Activated CD4-positive, alpha-beta T cell treated with anti-CD3 and anti-CD28 coated beads for 1 hour (primary cell): ENCODE measurements around the gene SNTG2.

Experiments used
- DNase-seq: peaks from one replicate; pipeline ENCODE4 v3.0.0-alpha.2; 2020

Gene SNTG2

GRCh38 chr2:1249897-1250687, 299.4 kb downstream of the SNTG2 start:
- DNase-seq = no peak

GRCh38 chr2:1251520-1251919, 300.9 kb downstream of the SNTG2 start:
- no peak for DNase-seq

GRCh38 chr2:1253629-1254028, 303.0 kb downstream of the SNTG2 start:
- no peak for DNase-seq

GRCh38 chr2:1254662-1255343, 304.2 kb downstream of the SNTG2 start:
- DNase-seq = no peak

DNA sequence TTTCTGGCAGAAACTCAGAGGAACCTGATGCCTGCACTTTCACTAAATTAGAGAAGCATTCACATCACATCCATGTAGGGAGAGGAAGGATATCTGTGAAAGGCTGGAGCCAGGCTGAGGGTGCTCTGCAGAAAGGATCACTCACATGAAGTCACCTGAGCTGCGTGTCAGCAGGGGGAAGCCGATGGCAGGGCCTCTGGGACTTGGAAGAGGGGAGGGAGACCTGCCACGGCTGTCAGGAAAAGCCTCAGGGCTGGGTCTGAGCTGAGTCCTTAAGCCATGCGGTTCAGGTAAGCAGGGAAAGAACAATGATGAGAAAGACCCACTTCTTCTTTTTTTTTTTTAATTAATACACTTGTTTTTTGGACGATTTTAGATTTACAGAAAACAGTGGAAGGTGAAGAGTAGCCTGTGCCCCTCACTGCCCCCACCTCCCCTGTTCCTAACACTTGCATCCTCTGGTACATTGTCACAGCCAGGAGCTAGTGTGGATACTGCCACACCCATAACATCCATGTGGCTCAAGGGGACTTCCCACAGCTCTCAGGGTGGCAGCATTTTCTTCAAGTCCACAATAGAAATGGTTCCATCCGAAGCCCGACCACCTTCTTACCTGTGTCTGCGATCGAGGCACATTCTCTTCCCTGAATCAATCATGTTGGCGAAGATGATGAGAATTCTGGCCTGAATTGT, 306.1 kb downstream of the SNTG2 start:
- DNase-seq = no peak

DNA sequence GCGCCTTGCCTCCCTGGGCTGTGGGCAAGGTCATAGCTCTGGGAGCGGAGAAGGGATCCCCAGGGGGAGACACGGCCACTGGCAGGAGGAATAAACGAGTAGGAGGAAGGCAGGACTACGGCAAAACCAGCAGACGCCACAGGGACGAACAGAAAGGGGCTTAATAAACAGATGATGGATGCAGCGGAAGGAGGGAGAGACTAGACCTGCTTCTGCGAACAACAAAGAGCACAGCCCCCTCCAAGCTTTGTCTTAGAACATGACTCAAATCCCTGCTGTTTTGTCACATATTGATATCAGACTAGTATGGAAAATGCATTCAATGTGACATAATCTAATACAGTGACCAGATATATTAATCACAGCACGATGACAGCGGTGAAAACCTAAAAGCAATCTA, 306.7 kb downstream of the SNTG2 start:
- DNase-seq = no peak

DNA sequence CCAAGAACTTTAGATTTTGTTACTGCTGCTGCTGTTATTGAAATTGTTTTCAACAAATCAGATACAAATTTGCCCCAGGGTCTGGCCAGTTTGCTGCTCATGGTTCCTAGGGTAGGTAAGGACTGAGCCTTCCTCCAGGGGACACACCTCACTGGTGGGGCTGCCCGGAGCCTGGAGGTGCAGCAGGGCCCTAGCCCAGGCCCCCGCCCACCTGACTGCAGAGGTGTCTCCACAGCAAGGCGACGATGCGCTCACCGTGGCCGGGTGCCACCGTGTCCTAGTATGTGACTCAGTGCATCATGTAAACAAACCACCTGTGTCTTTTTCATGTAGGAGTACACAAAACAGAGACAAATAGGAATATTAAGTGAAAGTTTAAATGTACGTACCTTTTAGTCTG, 309.1 kb downstream of the SNTG2 start:
- DNase-seq = no peak

DNA sequence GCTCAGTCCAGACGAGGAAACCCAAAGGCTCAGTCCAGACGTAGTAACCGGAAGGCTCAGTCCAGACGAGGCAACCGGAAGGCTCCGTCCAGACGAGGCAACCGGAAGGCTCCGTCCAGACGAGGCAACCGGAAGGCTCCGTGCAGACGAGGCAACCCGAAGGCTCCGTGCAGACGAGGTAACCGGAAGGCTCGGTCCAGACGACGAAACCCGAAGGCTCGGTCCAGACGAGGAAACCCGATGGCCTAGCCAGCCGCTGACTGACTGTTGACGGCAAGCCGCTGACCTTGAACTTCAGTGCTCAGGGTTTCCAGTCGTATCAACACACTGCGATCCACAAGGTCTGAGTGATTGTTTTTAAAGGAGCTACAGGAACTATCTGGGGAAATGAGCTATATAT, 312.0 kb downstream of the SNTG2 start:
- DNase-seq = no peak

- DNase-seq = no peak
Measured at GRCh38 chr2:1265454-1265853, 314.8 kb downstream of the SNTG2 start.

- no peak for DNase-seq
Measured at GRCh38 chr2:1266351-1266750, 315.7 kb downstream of the SNTG2 start.

DNA sequence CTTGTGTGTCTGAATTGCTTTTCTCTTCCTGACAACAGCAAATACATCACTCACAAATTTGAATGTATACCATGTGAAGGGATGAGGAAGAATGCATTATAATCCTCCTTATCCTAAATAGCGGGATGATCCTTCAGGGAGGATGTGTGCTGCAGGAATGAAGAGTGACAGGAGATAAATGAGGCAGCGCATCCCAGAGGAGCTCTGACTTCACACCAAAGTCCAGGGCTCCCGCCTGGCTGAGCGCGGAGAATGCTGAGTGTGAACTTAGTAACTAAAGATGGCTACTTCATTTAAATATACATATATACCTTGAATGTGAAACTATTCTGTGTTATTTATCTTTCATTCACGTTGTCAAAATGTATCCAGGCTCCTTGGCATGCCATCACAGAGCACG, 317.4 kb downstream of the SNTG2 start:
- no peak for DNase-seq

DNA sequence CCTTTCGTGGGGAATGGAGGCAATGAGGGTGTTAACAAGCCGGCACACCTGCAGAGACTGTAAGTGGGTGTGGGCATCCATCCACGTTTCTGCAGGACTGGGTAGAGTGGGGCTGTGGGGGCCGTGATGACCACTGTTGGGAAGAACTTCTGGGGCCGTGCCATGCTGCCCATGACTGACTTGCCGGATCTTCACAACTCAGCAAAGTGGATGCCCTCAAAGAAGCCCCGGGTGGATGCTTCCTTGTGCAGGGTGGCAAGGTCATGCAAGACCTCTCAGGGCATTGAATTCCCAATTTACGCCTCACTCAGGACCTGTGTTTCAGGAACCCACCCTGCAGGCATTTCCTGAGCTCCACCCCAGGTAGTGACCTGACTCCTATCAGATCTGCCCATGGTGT, 319.2 kb downstream of the SNTG2 start:
- no peak for DNase-seq

DNA sequence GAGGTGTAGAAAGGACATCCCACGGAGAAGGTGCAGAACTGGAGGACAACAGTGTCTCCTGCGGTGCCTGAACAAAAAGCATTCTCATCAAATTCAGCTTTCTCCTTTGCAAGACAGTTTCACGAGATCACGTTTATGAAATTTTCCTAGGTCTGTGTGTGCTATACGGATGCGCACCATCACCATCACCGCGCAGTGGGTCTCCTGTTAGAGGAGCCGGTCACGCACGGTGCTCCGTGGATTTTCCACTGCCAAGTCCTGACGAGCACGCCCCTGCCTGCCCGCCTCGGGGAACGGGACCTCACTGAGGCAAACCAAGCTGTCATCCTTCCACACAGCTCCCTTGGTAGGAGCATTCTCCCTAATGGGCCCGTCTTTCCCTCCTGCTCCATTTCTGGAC, 322.2 kb downstream of the SNTG2 start:
- DNase-seq = no peak

DNA sequence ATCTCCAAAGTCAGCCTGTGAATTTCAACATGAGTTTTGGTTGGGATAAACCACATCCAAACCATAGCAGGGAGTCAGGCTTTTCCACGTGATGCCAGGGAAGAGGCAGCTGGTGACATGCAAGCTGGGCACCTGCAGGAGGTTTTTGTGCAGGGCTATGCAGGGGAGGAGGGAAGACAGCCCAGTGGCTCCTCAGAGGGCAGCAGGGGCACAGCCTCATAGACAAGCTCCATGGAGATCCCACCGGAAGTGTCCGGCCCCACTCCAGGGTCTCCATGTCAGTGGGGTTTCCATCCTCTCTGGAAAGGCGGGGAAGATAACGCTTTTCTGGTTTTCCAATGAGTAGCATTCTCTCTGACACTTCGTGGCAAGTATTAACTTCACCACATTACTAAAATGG, 327.0 kb downstream of the SNTG2 start:
- no peak for DNase-seq

GRCh38 chr2:1278125-1278524, 327.5 kb downstream of the SNTG2 start:
- no peak for DNase-seq

DNA sequence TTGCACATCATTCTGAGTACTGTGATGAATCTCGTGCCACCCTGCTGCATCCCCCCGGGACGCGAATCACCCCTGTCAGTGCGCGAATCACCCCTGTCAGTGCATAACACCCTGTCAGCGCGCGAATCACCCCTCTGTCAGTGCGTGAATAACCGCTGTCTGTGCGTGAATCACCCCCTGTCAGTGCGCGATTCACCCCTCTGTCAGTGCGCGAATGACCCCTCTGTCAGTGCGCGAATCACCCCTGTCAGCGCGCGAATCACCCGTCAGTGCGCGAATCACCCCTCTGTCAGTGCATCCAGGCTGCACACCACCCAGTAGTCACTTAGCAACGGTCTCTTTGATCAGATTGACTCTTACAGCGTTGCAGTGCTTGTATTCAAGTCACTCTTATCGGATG, 328.2 kb downstream of the SNTG2 start:
- no peak for DNase-seq

- DNase-seq = no peak
Measured at GRCh38 chr2:1282552-1282951, 331.9 kb downstream of the SNTG2 start.

DNA sequence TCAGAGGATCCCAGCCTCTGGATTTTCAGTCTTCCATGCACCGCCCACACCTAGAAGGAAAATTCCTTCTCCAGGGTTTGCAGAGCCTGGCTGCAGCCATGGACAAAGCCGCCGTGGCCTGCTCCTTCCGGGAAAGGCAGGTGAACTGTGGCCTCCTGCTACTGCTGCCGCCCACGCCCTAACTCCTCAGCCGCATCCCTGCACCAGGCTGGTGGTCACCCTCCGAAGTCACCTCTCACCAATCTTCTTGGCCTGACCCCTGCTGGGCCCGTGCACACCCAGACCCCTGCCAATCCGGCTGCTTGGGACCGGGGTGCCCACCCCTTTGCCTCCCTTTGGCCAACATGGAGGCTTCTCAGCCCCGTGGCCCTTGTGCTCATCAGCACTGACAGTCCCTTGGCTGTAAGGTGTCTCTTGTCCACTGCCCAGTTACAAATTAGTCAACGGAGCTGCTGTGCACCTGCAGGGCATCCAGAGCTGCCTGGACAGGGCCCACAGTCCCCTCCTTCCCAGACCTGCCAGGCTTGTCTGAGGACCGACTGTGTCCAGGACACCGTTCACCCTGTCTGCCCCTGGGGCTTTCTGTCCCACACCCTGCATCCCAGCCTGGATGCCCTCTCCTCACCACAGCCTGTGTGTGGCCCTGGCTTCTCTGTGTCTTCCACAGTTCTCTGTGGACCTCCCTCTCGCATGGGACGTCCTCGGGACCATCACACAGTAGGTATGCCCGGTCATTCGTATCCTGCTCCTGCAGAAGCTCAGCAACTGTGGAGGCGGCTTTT, 332.6 kb downstream of the SNTG2 start:
- no peak for DNase-seq

DNA sequence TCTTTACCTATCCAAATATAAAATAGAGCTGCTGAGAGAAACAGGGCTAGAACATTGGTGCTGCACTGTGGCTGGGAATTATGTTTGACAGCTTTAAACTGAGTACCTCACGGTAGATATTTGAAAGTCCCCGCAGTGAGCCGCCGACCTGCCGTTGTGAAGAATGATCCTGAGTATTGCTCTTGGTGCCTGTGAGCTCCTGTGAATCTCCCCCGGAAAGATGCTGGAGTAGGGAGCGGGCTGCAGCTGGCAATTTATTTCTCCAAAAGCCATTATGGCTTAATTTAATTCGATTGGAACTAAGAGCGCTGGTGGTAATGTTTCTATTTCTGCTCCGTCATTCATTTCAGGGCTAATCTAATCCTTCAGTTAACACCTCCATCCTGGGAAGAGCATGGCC, 333.2 kb downstream of the SNTG2 start:
- DNase-seq = no peak

DNA sequence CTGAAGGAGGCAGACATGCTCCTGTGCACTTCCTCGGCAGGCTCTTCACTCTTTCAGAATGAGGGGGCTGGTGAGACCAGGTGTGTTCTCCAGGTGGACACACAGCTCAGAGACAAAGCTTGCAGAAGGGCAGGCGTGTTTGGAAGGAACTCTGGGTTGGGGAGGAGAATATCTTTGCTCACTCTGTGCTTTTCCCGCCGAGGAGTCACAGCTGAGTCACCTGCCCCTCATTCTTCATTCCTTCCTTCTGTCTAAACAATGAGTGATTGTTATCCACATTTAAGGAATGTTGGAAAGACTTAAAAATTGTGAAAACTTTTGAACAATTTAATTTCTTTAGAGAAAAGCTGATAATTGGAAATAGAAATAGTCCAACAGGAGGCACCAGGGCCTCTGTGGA, 336.3 kb downstream of the SNTG2 start:
- no peak for DNase-seq

- DNase-seq = no peak
Measured at GRCh38 chr2:1287427-1287826, 336.8 kb downstream of the SNTG2 start.

DNA sequence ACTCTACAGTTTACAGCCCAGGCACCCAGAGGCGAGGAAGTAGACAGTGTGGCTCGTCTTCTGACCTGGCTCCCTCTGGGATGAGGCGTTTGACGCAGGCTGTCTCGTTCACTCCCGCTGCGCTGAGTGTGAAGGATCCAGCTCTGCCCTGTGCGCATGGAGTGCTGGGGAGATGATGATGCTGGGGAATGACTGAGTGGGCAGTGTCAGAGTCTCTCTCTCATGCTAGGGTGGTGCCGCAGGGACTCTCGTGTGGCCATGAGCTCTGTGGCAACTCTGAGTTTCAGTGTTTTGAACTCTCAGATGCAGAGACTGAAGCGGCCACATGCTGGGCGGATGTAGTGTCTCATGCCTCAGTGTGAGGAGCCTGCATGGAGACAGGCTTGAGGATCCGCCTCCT, 344.3 kb downstream of the SNTG2 start:
- no peak for DNase-seq

DNA sequence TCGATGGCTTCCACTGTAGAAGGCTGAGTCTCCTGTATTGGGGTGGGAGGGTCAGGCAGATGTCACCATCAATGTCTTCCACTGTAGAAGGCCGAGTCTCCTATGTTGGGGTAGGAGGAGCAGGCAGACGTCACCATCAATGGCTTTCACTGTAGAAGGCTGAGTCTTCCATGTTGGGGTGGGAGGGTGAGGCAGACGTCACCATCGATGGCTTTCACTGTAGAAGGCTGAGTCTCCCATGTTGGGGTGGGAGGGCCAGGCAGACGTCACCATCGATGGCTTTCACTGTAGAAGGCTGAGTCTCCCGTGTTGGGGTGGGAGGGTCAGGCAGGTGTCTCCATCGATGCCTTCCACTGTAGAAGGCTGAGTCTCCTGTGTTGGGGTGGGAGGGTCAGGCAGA, 345.1 kb downstream of the SNTG2 start:
- no peak for DNase-seq
